BLaER1 treated with 17β-estradiol and CSF1 and Interleukin-3, amounts not matched to agents 10 nM and 100 nM (cell line): ENCODE measurements around the gene AARSD1.

Experiments
- H3K27ac ChIP-seq, 11 experiments: shearing (Covaris generic); formaldehyde crosslinking; 2 replicates each; pipeline ENCODE4 v1.8.1; 2022
- H3K27me3 ChIP-seq, 11 experiments: shearing (Covaris generic); formaldehyde crosslinking; 2 replicates each; pipeline ENCODE4 v1.8.1; 2022
- H3K36me3 ChIP-seq, 11 experiments: shearing (Covaris generic); formaldehyde crosslinking; 2 replicates each; pipeline ENCODE4 v1.8.1; 2022
- H3K4me1 ChIP-seq, 10 experiments: shearing (Covaris generic); formaldehyde crosslinking; 2 replicates each; pipeline ENCODE4 v1.8.1; 2022
- H3K4me2 ChIP-seq, 11 experiments: shearing (Covaris generic); formaldehyde crosslinking; 2 replicates each; pipeline ENCODE4 v1.8.1; 2022
- H3K4me3 ChIP-seq, 10 experiments: shearing (Covaris generic); formaldehyde crosslinking; 2 replicates each; pipeline ENCODE4 v1.8.1; 2022
- H3K9ac ChIP-seq, 11 experiments: shearing (Covaris generic); formaldehyde crosslinking; 2 replicates each; pipeline ENCODE4 v1.8.1; 2022
- H3K9me3 ChIP-seq, 11 experiments: shearing (Covaris generic); formaldehyde crosslinking; replicated peaks in 1 of 11; 2 replicates each; pipeline ENCODE4 v1.8.1; 2022
- H4K20me1 ChIP-seq, 11 experiments: shearing (Covaris generic); formaldehyde crosslinking; 2 replicates each; pipeline ENCODE4 v1.8.1; 2022
- Cebpa-rat ChIP-seq, 11 experiments: shearing (Covaris generic); IDR thresholded peaks; 2 replicates each; pipeline ENCODE4 v1.8.1; 2022

The AARSD1 gene

DNA sequence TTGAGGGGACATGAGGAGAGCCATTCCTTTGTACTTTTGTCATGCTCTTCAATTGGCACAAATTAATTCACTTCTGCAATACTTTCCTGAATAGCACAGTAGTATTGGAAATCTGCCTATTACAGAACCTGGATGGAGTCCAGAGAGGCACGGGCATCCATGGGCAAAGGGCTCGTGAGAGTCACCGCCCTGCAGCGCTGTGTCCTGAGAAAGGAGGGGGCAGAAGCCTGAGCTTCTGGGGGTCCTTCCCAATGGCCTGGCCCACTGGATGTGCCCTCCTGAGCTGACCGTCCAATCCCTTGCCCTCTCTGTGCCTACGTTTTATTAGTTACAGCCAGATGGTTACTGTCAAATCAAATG lies 60.2 kb downstream of the AARSD1 start:
- Histone ChIP-seq H3K4me2 (no peak overlapping the region), H3K36me3 (no peaks in the 10 kb centered on the region), H3K9me3 (no peaks in the 10 kb centered on the region), H3K4me1 (peaks cover 15 to 63% (median 27%) of the 10 kb centered on the region in 10 experiments), H3K4me3 (no peak overlapping the region), H3K27me3 (no peaks in the 10 kb centered on the region), H4K20me1 (no peaks in the 10 kb centered on the region), H3K27ac (no peak overlapping the region), H3K9ac (no peak overlapping the region)
- no peak for TF ChIP-seq Cebpa-rat (IDR thresholded peaks at IDR 0.05)

DNA sequence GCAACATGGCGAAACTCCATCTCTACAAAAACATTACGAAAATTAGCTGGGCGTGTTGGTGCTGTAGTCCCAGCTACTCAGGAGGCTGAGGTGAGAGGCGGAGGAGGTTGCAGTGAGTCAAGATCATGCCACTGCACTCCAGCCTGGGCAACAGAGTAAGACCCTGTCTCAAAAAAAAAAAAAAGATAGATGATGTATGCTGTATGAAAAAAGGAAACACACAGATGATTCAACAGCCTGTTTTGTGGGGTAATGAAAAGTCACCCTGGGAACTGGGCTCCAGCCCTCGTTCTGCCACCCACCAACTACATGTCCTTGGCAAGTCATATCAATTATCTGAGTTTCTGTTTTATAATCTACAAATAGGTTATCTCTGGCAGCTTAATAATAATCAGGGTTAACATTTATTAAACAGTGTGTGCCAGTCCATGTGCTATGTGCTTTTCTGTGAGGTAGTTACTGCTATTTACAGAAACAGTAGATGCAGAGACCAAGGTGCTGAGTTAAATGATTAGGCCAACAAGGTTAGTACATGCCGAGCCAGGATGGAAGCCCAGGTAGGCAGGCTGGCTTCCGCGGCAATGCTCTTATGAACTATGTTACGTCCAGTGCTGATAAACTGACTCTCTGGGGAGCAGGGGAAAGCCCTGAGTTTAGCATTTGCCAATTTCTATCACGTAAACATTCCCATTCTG lies 62.6 kb downstream of the AARSD1 start:
- H4K20me1 ChIP-seq: no peaks in the 10 kb centered on the region
- H3K4me3 ChIP-seq: no peak overlapping the region
- H3K27me3 ChIP-seq: no peaks in the 10 kb centered on the region
- H3K4me1 ChIP-seq: peaks cover 0 to 39% (median 6%) of the 10 kb centered on the region in 10 experiments; a peak in 10 of 20 replicates
- H3K36me3 ChIP-seq: no peaks in the 10 kb centered on the region
- no peak for TF ChIP-seq Cebpa-rat (IDR thresholded peaks at IDR 0.05)
- H3K9ac ChIP-seq: no peak overlapping the region
- no peaks in the 10 kb centered on the region for H3K9me3 ChIP-seq
- H3K4me2 ChIP-seq: peak overlapping the region in 4 of 11 experiments; percentile 32 to 65 (median 42); a peak in 7 of 22 replicates
- H3K27ac ChIP-seq: no peak overlapping the region
